Activated T-helper 1 cell treated with anti-CD3 and anti-CD28 coated beads, Interleukin-12 subunit alpha, Interleukin-12 subunit beta, Interleukin-2, Interleukin-4 antibody, amounts not matched to agents 30 ng/mL and 10 ng/mL and 1 ng/mL, durations not matched to agents 14 hours and 24 hours and 36 hours (primary cell): ENCODE results near the gene SMIM36. TPM values are rescaled to one million over a fixed set of nuclear protein-coding genes. Genes with fewer than 3 reads are reported as not detected.
"Not testable (repeated sequence)": the region's sequence is repeated elsewhere in the genome, so short reads cannot be mapped to it uniquely, and the experiment has no call there.

ENCODE experiments used
- DNase-seq: peaks from one replicate; pipeline ENCODE4 v3.0.0; 2021; ENCODE audit warnings: low spot score
- H3K27ac Mint-ChIP-seq: one replicate; pipeline ENCODE4 v1.8.0; 2021; ENCODE audit warnings: mild to moderate bottlenecking, mixed read lengths
- H3K27me3 Mint-ChIP-seq: one replicate; pipeline ENCODE4 v1.8.0; 2022; ENCODE audit warnings: mild to moderate bottlenecking, moderate library complexity, mixed read lengths; ENCODE audit not compliant: insufficient read depth
- H3K36me3 Mint-ChIP-seq: one replicate; pipeline ENCODE4 v1.8.0; 2021; ENCODE audit warnings: low read depth, mixed read lengths
- H3K4me1 Mint-ChIP-seq: one replicate; pipeline ENCODE4 v1.8.0; 2021; ENCODE audit warnings: low read depth, mixed read lengths
- H3K4me3 Mint-ChIP-seq: one replicate; pipeline ENCODE4 v1.8.0; 2021; ENCODE audit warnings: mild to moderate bottlenecking, moderate library complexity, mixed read lengths
- H3K9me3 Mint-ChIP-seq: one replicate; pipeline ENCODE4 v1.8.0; 2021; ENCODE audit warnings: mixed read lengths
- intact Hi-C: fragments of 100-400 bp; cut with micrococcal nuclease; formaldehyde crosslinking; loops from one replicate; pipeline ENCODE4 v1.15.1; 2024
- total RNA-seq: library from RNA; stranded (reverse); gene quantifications from 2 replicates; pipeline ENCODE4 v1.2.3, GENCODE V29; 2022

The SMIM36 gene
- total RNA-seq, 1 donor from 2014 or later = not detected

GRCh38 chr17:55530064-55530463, 18.8 kb upstream of the SMIM36 start:
- Mint-ChIP-seq H3K4me1 (no peaks in the 10 kb centered on the region), H3K36me3 (no peaks in the 10 kb centered on the region), H3K9me3 (no peaks in the 10 kb centered on the region), H3K27me3 (peaks cover 9% of the 10 kb centered on the region), H3K4me3 (no peak overlapping the region), H3K27ac (no peak overlapping the region)
- intact Hi-C loops = no loop called here
- DNase-seq = no peak

- Mint-ChIP-seq H3K27ac (no peak overlapping the region), H3K4me1 (peaks cover 9% of the 10 kb centered on the region), H3K27me3 (peaks cover 5% of the 10 kb centered on the region), H3K4me3 (no peak overlapping the region), H3K36me3 (no peaks in the 10 kb centered on the region), H3K9me3 (no peaks in the 10 kb centered on the region)
- no peak for DNase-seq
- intact Hi-C loops = loop anchor here (2.0 kb wide), 1 partner anchor 49 kb away; no protein-coding TSS in a partner anchor
Observed at GRCh38 chr17:55527540-55528118, 16.4 kb upstream of the SMIM36 start.

GRCh38 chr17:55524440-55525220, 13.4 kb upstream of the SMIM36 start:
- H3K4me1 Mint-ChIP-seq = peaks cover 9% of the 10 kb centered on the region
- H3K4me3 Mint-ChIP-seq = no peak overlapping the region
- no peak overlapping the region for H3K27ac Mint-ChIP-seq
- H3K9me3 Mint-ChIP-seq = no peaks in the 10 kb centered on the region
- peaks cover 5% of the 10 kb centered on the region for H3K27me3 Mint-ChIP-seq
- intact Hi-C loops = no loop called here
- no peaks in the 10 kb centered on the region for H3K36me3 Mint-ChIP-seq
- DNase-seq = no peak

DNA sequence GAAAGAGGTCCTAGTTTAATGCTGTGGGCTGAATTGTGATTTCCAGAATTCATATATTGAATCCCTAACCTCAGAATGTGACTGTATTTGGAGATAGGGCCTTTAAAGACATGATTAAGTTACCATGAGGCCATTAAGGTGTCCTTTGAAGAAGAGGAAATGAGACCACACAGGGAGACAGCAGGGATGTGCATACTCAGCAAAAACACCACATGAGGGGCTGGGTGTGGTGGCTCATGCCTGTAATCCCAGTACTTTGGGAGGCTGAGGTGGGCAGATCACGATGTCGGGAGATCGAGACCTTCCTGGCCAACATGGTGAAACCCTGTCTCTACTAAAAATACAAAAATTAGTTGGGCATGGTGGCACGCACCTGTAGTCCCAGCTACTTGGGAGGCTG, 11.8 kb upstream of the SMIM36 start:
- H3K27me3 Mint-ChIP-seq, H3K4me1 Mint-ChIP-seq, intact Hi-C loops, H3K4me3 Mint-ChIP-seq, H3K9me3 Mint-ChIP-seq, H3K36me3 Mint-ChIP-seq, H3K27ac Mint-ChIP-seq, DNase-seq: not testable (repeated sequence)

DNA sequence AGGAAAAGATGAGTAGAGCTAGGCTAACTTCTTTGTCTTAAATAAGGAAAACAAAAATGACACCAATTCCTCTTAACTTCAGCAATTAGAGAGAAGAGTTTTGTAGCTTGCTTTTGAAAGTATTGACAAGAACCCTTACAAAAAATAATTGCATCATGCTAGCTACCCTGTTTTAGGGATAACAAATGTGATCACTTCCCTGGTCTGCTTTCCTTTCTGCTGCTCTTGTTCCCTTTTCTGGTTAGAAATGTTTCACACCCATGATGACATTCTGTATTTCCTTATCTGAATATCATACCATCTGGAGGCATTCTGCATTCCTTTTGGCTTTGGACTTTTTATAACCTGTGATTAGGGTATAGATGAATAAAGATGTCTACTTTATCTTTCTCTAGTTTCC, 9.9 kb upstream of the SMIM36 start:
- H3K9me3 Mint-ChIP-seq = no peaks in the 10 kb centered on the region
- H3K27ac Mint-ChIP-seq = no peak overlapping the region
- no peak overlapping the region for H3K4me3 Mint-ChIP-seq
- H3K4me1 Mint-ChIP-seq = peaks cover 9% of the 10 kb centered on the region
- H3K27me3 Mint-ChIP-seq = peaks cover 7% of the 10 kb centered on the region
- H3K36me3 Mint-ChIP-seq = no peaks in the 10 kb centered on the region
- DNase-seq = no peak
- intact Hi-C loops = no loop called here

- no peak overlapping the region for H3K4me3 Mint-ChIP-seq
- H3K36me3 Mint-ChIP-seq = no peaks in the 10 kb centered on the region
- H3K9me3 Mint-ChIP-seq = no peaks in the 10 kb centered on the region
- H3K27ac Mint-ChIP-seq = no peak overlapping the region
- peaks cover 9% of the 10 kb centered on the region for H3K4me1 Mint-ChIP-seq
- no peak for DNase-seq
- intact Hi-C loops = no loop called here
- H3K27me3 Mint-ChIP-seq = peaks cover 7% of the 10 kb centered on the region
Observed at GRCh38 chr17:55520402-55520801, 9.2 kb upstream of the SMIM36 start.

DNA sequence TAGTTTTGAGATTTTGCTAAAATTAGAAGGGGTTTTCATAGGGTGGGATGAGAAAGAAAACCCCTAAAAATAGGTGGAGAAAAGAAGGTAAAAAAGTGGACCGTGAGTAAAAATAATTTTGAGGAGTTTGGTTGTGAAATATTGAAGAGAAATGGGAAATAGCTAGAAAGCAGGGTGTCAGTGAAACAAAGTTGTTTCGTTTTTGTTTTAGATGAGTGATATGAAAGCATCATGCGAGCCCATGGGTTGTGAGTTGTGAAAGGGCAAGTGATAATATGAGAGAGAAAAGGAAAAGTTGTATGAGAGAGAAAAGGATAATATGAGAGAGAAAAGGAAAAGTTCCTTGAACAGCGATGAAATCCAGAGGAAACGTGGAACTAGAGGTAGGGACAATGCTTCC, 7.3 kb upstream of the SMIM36 start:
- intact Hi-C loops = no loop called here
- H3K9me3 Mint-ChIP-seq = no peaks in the 10 kb centered on the region
- DNase-seq = no peak
- peaks cover 4% of the 10 kb centered on the region for H3K4me1 Mint-ChIP-seq
- H3K36me3 Mint-ChIP-seq = no peaks in the 10 kb centered on the region
- no peak overlapping the region for H3K4me3 Mint-ChIP-seq
- peaks cover 7% of the 10 kb centered on the region for H3K27me3 Mint-ChIP-seq
- no peak overlapping the region for H3K27ac Mint-ChIP-seq

GRCh38 chr17:55513885-55514590, 2.8 kb upstream of the SMIM36 start:
- no peaks in the 10 kb centered on the region for H3K9me3 Mint-ChIP-seq
- no peak overlapping the region for H3K4me3 Mint-ChIP-seq
- DNase-seq = peak; percentile 56
- intact Hi-C loops = loop anchor here (1.0 to 5.0 kb wide), 4 partner anchors 92 to 521 kb away; partner anchors contain the start of gene MMD
- peaks cover 9% of the 10 kb centered on the region for H3K27me3 Mint-ChIP-seq
- H3K4me1 Mint-ChIP-seq = peaks cover 4% of the 10 kb centered on the region
- H3K27ac Mint-ChIP-seq = no peak overlapping the region
- H3K36me3 Mint-ChIP-seq = no peaks in the 10 kb centered on the region

DNA sequence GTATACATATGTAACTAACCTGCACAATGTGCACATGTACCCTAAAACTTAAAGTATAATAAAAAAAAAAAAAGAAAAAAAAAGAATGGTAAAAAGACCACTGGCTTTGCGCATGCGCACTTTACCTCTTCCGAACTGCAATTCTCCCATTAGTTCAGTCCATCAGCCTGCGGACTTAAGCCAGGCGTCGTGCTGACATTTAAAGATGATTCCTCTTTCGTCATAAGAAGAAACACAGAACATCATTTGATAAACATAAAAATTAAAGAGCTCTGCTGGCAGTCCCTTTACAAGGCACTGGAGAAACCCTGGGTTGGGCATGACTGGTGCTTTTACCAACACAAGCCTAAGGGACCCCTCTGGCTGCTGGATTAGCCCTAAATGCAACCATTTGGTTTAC, 3.6 kb downstream of the SMIM36 start:
- intact Hi-C loops, H3K4me1 Mint-ChIP-seq: not testable (repeated sequence)

DNA sequence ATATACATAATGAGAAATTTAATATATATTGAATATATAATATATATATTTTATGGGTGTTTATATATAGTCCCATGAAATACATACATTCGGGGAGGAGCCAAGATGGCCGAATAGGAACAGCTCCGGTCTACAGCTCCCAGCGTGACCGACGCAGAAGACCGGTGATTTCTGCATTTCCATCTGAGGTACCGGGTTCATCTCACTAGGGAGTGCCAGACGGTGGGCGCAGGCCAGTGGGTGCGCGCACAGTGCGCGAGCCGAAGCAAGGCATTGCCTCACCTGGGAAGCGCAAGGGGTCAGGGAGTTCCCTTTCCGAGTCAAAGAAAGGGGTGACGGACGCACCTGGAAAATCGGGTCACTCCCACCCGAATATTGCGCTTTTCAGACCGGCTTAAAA, 9.6 kb downstream of the SMIM36 start:
- H3K9me3 Mint-ChIP-seq, H3K27me3 Mint-ChIP-seq, DNase-seq, H3K4me3 Mint-ChIP-seq, H3K36me3 Mint-ChIP-seq, H3K4me1 Mint-ChIP-seq, intact Hi-C loops, H3K27ac Mint-ChIP-seq: not testable (repeated sequence)

More for the DNA sequence above, 3.6 kb downstream of the SMIM36 start:
- not testable (repeated sequence) for H3K27ac Mint-ChIP-seq, DNase-seq, H3K9me3 Mint-ChIP-seq, H3K27me3 Mint-ChIP-seq, H3K4me3 Mint-ChIP-seq, H3K36me3 Mint-ChIP-seq

- Mint-ChIP-seq H3K9me3 (no peaks in the 10 kb centered on the region), H3K4me3 (no peak overlapping the region), H3K36me3 (no peaks in the 10 kb centered on the region), H3K4me1 (no peaks in the 10 kb centered on the region), H3K27me3 (peaks cover 4% of the 10 kb centered on the region), H3K27ac (no peak overlapping the region)
- intact Hi-C loops = no loop called here
- DNase-seq = no peak
Observed at GRCh38 chr17:55500103-55500502, 11.1 kb downstream of the SMIM36 start.

GRCh38 chr17:55496094-55496881, 15.0 kb downstream of the SMIM36 start:
- no peak for DNase-seq
- intact Hi-C loops = no loop called here

More at GRCh38 chr17:55496094-55496881, 15.0 kb downstream of the SMIM36 start:
- Mint-ChIP-seq H3K4me1 (no peaks in the 10 kb centered on the region), H3K9me3 (no peaks in the 10 kb centered on the region), H3K27ac (no peak overlapping the region), H3K4me3 (no peak overlapping the region), H3K36me3 (no peaks in the 10 kb centered on the region), H3K27me3 (peaks cover 13% of the 10 kb centered on the region)
